H9 (cell line): ENCODE measurements around the gene NCKAP5. TPM values are rescaled to one million over a fixed set of nuclear protein-coding genes. Genes with fewer than 3 reads are reported as not detected.
A peak's percentile ranks its signal among the peaks of the same experiment; 100 is the strongest.

Experiments
- DNase-seq: peaks from one replicate; pipeline ENCODE4 v3.0.0-alpha.2; 2017
- H2AFZ ChIP-seq: one replicate; pipeline ENCODE4 v1.6.1; 2013; ENCODE audit warnings: mild to moderate bottlenecking, low read length, control low read depth, moderate library complexity
- H2AK5ac ChIP-seq: 2 replicates; pipeline ENCODE4 v1.6.1; 2013; ENCODE audit warnings: low read length, control low read depth, mixed read lengths; ENCODE audit not compliant: insufficient read length
- H2BK120ac ChIP-seq: one replicate; pipeline ENCODE4 v1.6.1; 2013; ENCODE audit warnings: low read depth, mild to moderate bottlenecking, low read length, control low read depth, inconsistent platforms; ENCODE audit not compliant: poor library complexity, severe bottlenecking
- H2BK12ac ChIP-seq: 2 replicates; pipeline ENCODE4 v1.6.1; 2013; ENCODE audit warnings: low read length, control low read depth, mixed read lengths, low read depth; ENCODE audit not compliant: insufficient read length
- H2BK15ac ChIP-seq: 2 replicates; pipeline ENCODE4 v1.6.1; 2013; ENCODE audit warnings: low read depth, low read length, control low read depth
- H2BK20ac ChIP-seq: one replicate; pipeline ENCODE4 v1.6.1; 2013; ENCODE audit warnings: low read depth, mild to moderate bottlenecking, low read length, control low read depth, inconsistent platforms; ENCODE audit not compliant: poor library complexity, severe bottlenecking
- H2BK5ac ChIP-seq: 2 replicates; pipeline ENCODE4 v1.6.1; 2013; ENCODE audit warnings: low read length, control low read depth, mixed read lengths; ENCODE audit not compliant: insufficient read length
- H3K14ac ChIP-seq: 2 replicates; pipeline ENCODE4 v1.6.1; 2013; ENCODE audit warnings: low read length, control low read depth; ENCODE audit not compliant: insufficient read depth
- H3K18ac ChIP-seq: 2 replicates; pipeline ENCODE4 v1.6.1; 2013; ENCODE audit warnings: low read depth, mild to moderate bottlenecking, mixed read lengths, low read length, control low read depth; ENCODE audit not compliant: insufficient read length
- H3K23ac ChIP-seq: 2 replicates; pipeline ENCODE4 v1.6.1; 2013; ENCODE audit warnings: low read length, control low read depth, mixed read lengths, low read depth; ENCODE audit not compliant: insufficient read length
- H3K23me2 ChIP-seq: 2 replicates; pipeline ENCODE4 v1.6.1; 2013; ENCODE audit warnings: low read depth, mild to moderate bottlenecking, mixed read lengths, low read length, control low read depth; ENCODE audit not compliant: insufficient read length, poor library complexity, severe bottlenecking
- H3K27ac ChIP-seq: 2 replicates; pipeline ENCODE4 v1.5.1; 2013; ENCODE audit warnings: low read length, control low read depth, mixed read lengths, low read depth; ENCODE audit not compliant: insufficient read length
- H3K27me3 ChIP-seq: 2 replicates; pipeline ENCODE4 v1.6.1; 2013; ENCODE audit warnings: low read length, control low read depth, inconsistent platforms; ENCODE audit not compliant: insufficient read depth
- H3K4ac ChIP-seq: 2 replicates; pipeline ENCODE4 v1.6.1; 2013; ENCODE audit warnings: low read depth, mild to moderate bottlenecking, control low read depth, inconsistent platforms, low read length, moderate library complexity
- H3K4me1 ChIP-seq: 2 replicates; pipeline ENCODE4 v1.6.1; 2013; ENCODE audit warnings: low read length, control low read depth, inconsistent platforms; ENCODE audit not compliant: insufficient read depth
- H3K4me2 ChIP-seq: 2 replicates; pipeline ENCODE4 v1.6.1; 2013; ENCODE audit warnings: low read length, control low read depth, mixed read lengths; ENCODE audit not compliant: insufficient read length, insufficient read depth
- H3K56ac ChIP-seq: 2 replicates; pipeline ENCODE4 v1.6.1; 2013; ENCODE audit warnings: low read depth, mild to moderate bottlenecking, mixed read lengths, low read length, control low read depth; ENCODE audit not compliant: insufficient read length
- H3K79me1 ChIP-seq: 2 replicates; pipeline ENCODE4 v1.6.1; 2013; ENCODE audit warnings: low read depth, mild to moderate bottlenecking, moderate library complexity, low read length, control low read depth, inconsistent platforms; ENCODE audit not compliant: insufficient read depth, poor library complexity, severe bottlenecking
- H3K79me2 ChIP-seq: 2 replicates; pipeline ENCODE4 v1.6.1; 2013; ENCODE audit warnings: low read length, control low read depth, inconsistent platforms; ENCODE audit not compliant: insufficient read depth
- H3K9ac ChIP-seq: 2 replicates; pipeline ENCODE4 v1.6.1; 2013; ENCODE audit warnings: low read length, control low read depth, mixed read lengths; ENCODE audit not compliant: insufficient read length; ENCODE audit errors: extremely low read depth
- H3K9me3 ChIP-seq: one replicate; pipeline ENCODE4 v1.6.1; 2013; ENCODE audit warnings: low read depth, low read length, inconsistent platforms; ENCODE audit not compliant: control insufficient read depth
- H3T11ph ChIP-seq: one replicate; pipeline ENCODE4 v1.6.1; 2013; ENCODE audit warnings: mild to moderate bottlenecking, low read length, control low read depth, inconsistent platforms
- H4K20me1 ChIP-seq: one replicate; pipeline ENCODE4 v1.6.1; 2013; ENCODE audit not compliant: control insufficient read depth, insufficient read length, insufficient read depth
- H4K5ac ChIP-seq: 2 replicates; pipeline ENCODE4 v1.6.1; 2013; ENCODE audit warnings: low read depth, mild to moderate bottlenecking, mixed read lengths, low read length, control low read depth; ENCODE audit not compliant: insufficient read length
- H4K8ac ChIP-seq: replicated peaks from 2 replicates; pipeline ENCODE4 v1.6.1; 2013; ENCODE audit warnings: low read length, control low read depth, mixed read lengths, low read depth; ENCODE audit not compliant: insufficient read length
- H4K91ac ChIP-seq: 2 replicates; pipeline ENCODE4 v1.6.1; 2013; ENCODE audit warnings: low read depth, mild to moderate bottlenecking, moderate library complexity, mixed read lengths, low read length, control low read depth; ENCODE audit not compliant: insufficient read length
- H3K27ac Mint-ChIP-seq, 3 experiments: 2 replicates in 2 of 3; 3 replicates in 1 of 3; pipeline ENCODE4 v1.8.0; 2020 to 2021; ENCODE audit warnings: mixed read lengths in 3 of 3, mild to moderate bottlenecking in 1 of 3, moderate library complexity in 1 of 3
- H3K27me3 Mint-ChIP-seq: 2 replicates; pipeline ENCODE4 v1.8.0; 2021; ENCODE audit warnings: low read depth, mild to moderate bottlenecking, moderate library complexity, mixed read lengths
- H3K36me3 Mint-ChIP-seq, 3 experiments: 2 replicates in 2 of 3; 3 replicates in 1 of 3; pipeline ENCODE4 v1.8.0; 2020 to 2021; ENCODE audit warnings: low read depth in 3 of 3, mixed read lengths in 3 of 3; ENCODE audit not compliant: insufficient read depth in 1 of 3
- H3K4me1 Mint-ChIP-seq, 2 experiments: 2 replicates each; pipeline ENCODE4 v1.8.0; 2020; ENCODE audit warnings: mixed read lengths in 2 of 2
- H3K4me3 Mint-ChIP-seq, 2 experiments: 2 replicates in 1 of 2; 3 replicates in 1 of 2; pipeline ENCODE4 v1.8.0; 2020 to 2021; ENCODE audit warnings: mild to moderate bottlenecking in 2 of 2, mixed read lengths in 2 of 2, moderate library complexity in 1 of 2
- H3K9me3 Mint-ChIP-seq, 2 experiments: 2 replicates in 1 of 2; 3 replicates in 1 of 2; pipeline ENCODE4 v1.8.0; 2020; ENCODE audit warnings: mild to moderate bottlenecking in 2 of 2, mixed read lengths in 2 of 2, moderate library complexity in 1 of 2
- CTCF ChIP-seq: fragments of 200-600 bp; sonication (generic); conservative IDR thresholded peaks from 3 replicates; pipeline ENCODE4 v1.8.0; 2021; ENCODE audit warnings: antibody characterized with exemption, mild to moderate bottlenecking
- WGBS: extraction: QIAGEN DNeasy Blood & Tissue Kit; methylation state at CpG from one replicate; pipeline ENCODE4 v1.1.7; 2013; ENCODE audit warnings: missing lambda C conversion rate, low lambda C conversion rate, mixed read lengths; ENCODE audit not compliant: insufficient read length; ENCODE audit errors: extremely low coverage; 5-methylcytosine and 5-hydroxymethylcytosine counted together
- total RNA-seq: library from RNA; stranded (reverse); gene quantifications from 2 replicates; pipeline ENCODE4 v1.2.1, GENCODE V29; 2021

The NCKAP5 gene
- total RNA-seq, 1 experiment from 2014 or later: 0.26 TPM

- Histone ChIP-seq H2BK120ac (no peak overlapping the region), H3K79me1 (no peaks in the 10 kb centered on the region), H3K4me2 (no peak overlapping the region), H2BK20ac (no peak overlapping the region), H3K4ac (no peak overlapping the region), H2BK15ac (no peak overlapping the region), H4K20me1 (no peaks in the 10 kb centered on the region), H3K14ac (no peak overlapping the region), H3K9ac (no peak overlapping the region), H3K79me2 (no peaks in the 10 kb centered on the region), H4K5ac (no peak overlapping the region), H4K91ac (no peak overlapping the region), H3K23me2 (no peaks in the 10 kb centered on the region), H3K27me3 (no peaks in the 10 kb centered on the region), H3K56ac (no peak overlapping the region), H4K8ac (no peak overlapping the region), H2AK5ac (no peak overlapping the region), H3K23ac (no peak overlapping the region), H3K18ac (no peak overlapping the region), H3T11ph (no peak overlapping the region), H2BK5ac (no peak overlapping the region), H3K4me1 (peaks cover 2% of the 10 kb centered on the region; the same call in 1 of the 2 replicates), H3K9me3 (no peaks in the 10 kb centered on the region), H3K27ac (no peak overlapping the region), H2BK12ac (no peak overlapping the region), H2AFZ (no peak overlapping the region)
- no peaks in the 10 kb centered on the region for H3K9me3 Mint-ChIP-seq
- H3K27ac Mint-ChIP-seq: peak overlapping the region in 1 of 3 experiments; percentile 36; a peak in 1 of 7 replicates
- no peaks in the 10 kb centered on the region for H3K36me3 Mint-ChIP-seq
- WGBS: no CpG with 5 or more reads among the region's 3 CpGs
- no peaks in the 10 kb centered on the region for H3K27me3 Mint-ChIP-seq
- H3K4me3 Mint-ChIP-seq: no peak overlapping the region
- TF ChIP-seq CTCF: 0 out of 3 replicates have a peak, but pooled peaks have one; percentile 15
- DNase-seq: no peak
- H3K4me1 Mint-ChIP-seq: peaks cover 3 to 7% of the 10 kb centered on the region in 2 experiments
Observed at GRCh38 chr2:132875193-132875592, 693.1 kb downstream of the NCKAP5 start.
